HepG2 (cell line): Measurements from ENCODE around the gene FCGBP. TPM values are rescaled to one million over a fixed set of nuclear protein-coding genes. Genes with fewer than 3 reads are reported as not detected.
A peak's percentile ranks its signal among the peaks of the same experiment; 100 is the strongest.
"Not testable (repeated sequence)": the region's sequence is repeated elsewhere in the genome, so short reads cannot be mapped to it uniquely, and the experiment has no call there.

ENCODE experiments used
- BCL6 ChIP-seq: IDR thresholded peaks from 2 replicates; pipeline ENCODE4 v1.6.1; 2016; ENCODE audit warnings: missing genetic modification reagents, missing compliant biosample characterization
- ETV5 ChIP-seq: IDR thresholded peaks from 2 replicates; pipeline ENCODE4 v1.6.1; 2018; ENCODE audit warnings: missing biosample characterization, missing genetic modification reagents, inconsistent platforms, borderline replicate concordance
- FOSL2 ChIP-seq: sonication (generic); formaldehyde crosslinking; IDR thresholded peaks from 2 replicates; pipeline ENCODE4 v1.4.0; 2020; ENCODE audit warnings: missing genetic modification reagents
- NR2F6 ChIP-seq, 2 experiments: IDR thresholded peaks; 2 replicates each; pipeline ENCODE4 v1.6.1; 2016; ENCODE audit warnings: antibody characterized with exemption in 1 of 2, mild to moderate bottlenecking in 1 of 2
- SOX13 ChIP-seq, 3 experiments: fragments of 450-650 bp in 1 of 3; sonication (generic) in 1 of 3; formaldehyde crosslinking in 1 of 3; IDR thresholded peaks in 2 of 3; conservative IDR thresholded peaks in 1 of 3; 2 replicates each; pipeline versions ENCODE4 v1.5.0 to v1.6.1; 2016 to 2020; ENCODE audit warnings: antibody characterized with exemption in 1 of 3, mild to moderate bottlenecking in 1 of 3, missing compliant biosample characterization in 1 of 3, missing genetic modification reagents in 1 of 3, moderate library complexity in 1 of 3
- SOX5 ChIP-seq: IDR thresholded peaks from 2 replicates; pipeline ENCODE4 v1.6.1; 2016; ENCODE audit warnings: borderline replicate concordance
- polyA plus RNA-seq, 8 experiments: library from polyadenylated mRNA; depleted of rRNA in 3 of 8; stranded (reverse) in 7 of 8; unstranded in 1 of 8; fragments of >200 nt; fragmentation: Illumina TruSeq in 4 of 8; extraction: Trizol in 4 of 8; gene quantifications; 2 replicates each; pipeline versions ENCODE4 v1.2.1 to v1.2.3, GENCODE V29; 2011 to 2016; ENCODE audit warnings: low read depth in 4 of 8, missing spikeins in 1 of 8, mixed read lengths in 1 of 8; ENCODE audit not compliant: insufficient read depth in 1 of 8
- total RNA-seq, 5 experiments: library from RNA; depleted of rRNA; stranded (reverse); fragments of >200 nt; fragmentation: Illumina TruSeq; extraction: Trizol; gene quantifications; 2 replicates each; pipeline ENCODE4 v1.2.3, GENCODE V29; 2016; ENCODE audit warnings: low read depth in 1 of 5
- TF ChIP-seq, protein P1 (sequence below): IDR thresholded peaks from 2 replicates; pipeline ENCODE4 v1.6.1; 2016
- TF ChIP-seq, protein P2 (sequence below): IDR thresholded peaks from 2 replicates; pipeline ENCODE4 v1.4.0; 2020; ENCODE audit warnings: mild to moderate bottlenecking, missing genetic modification reagents
- TF ChIP-seq, protein P3 (sequence below): IDR thresholded peaks from 2 replicates; pipeline ENCODE4 v1.6.1; 2018; ENCODE audit warnings: missing genetic modification reagents, mild to moderate bottlenecking, missing compliant biosample characterization
- TF ChIP-seq, protein P4 (sequence below): sonication (generic); formaldehyde crosslinking; IDR thresholded peaks from 2 replicates; pipeline ENCODE4 v1.5.0; 2020; ENCODE audit warnings: missing genetic modification reagents
- TF ChIP-seq, protein P5 (sequence below): sonication (generic); formaldehyde crosslinking; IDR thresholded peaks from 2 replicates; pipeline ENCODE4 v1.4.0; 2020; ENCODE audit warnings: missing genetic modification reagents
- TF ChIP-seq, protein P6 (sequence below): IDR thresholded peaks from 2 replicates; pipeline ENCODE4 v1.6.1; 2016; ENCODE audit warnings: missing compliant biosample characterization, missing genetic modification reagents, borderline replicate concordance

The FCGBP gene
- total and polyA plus RNA-seq, 2 of the 13 experiments (the other 11 are each of a cell fraction or from before 2014, with no cell fraction given) = 1.3 to 7.0 TPM

DNA sequence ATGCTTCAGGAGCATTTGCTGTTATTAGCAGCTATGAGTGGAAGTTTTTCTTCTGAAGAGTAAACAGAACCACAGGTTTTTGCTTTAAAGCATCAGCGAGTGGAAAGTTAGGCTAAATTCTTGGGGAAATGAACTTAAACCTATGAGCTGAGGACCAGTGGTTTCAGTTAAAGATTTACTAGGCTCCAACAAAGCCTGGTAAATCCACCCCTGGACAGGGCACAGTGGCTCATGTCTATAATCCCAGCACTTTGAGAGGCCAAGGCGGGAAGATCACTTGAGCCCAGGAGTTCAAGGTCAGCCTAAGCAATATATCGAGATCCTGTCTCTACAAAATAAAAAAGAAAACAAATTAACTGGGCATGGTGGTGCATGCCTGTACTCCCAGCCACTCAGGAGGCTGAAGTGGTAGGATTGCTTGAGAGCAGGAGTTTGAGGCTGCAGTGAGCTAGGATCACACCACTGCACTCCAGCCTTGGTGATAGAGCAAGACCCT, 46.9 kb downstream of the FCGBP start (continued):
- TF ChIP-seq, protein P1, sequence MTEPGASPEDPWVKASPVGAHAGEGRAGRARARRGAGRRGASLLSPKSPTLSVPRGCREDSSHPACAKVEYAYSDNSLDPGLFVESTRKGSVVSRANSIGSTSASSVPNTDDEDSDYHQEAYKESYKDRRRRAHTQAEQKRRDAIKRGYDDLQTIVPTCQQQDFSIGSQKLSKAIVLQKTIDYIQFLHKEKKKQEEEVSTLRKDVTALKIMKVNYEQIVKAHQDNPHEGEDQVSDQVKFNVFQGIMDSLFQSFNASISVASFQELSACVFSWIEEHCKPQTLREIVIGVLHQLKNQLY (CRISPR knock-in tag) = 0 out of 2 replicates have a peak, but pooled peaks have one; percentile 25
- TF ChIP-seq, protein P2, sequence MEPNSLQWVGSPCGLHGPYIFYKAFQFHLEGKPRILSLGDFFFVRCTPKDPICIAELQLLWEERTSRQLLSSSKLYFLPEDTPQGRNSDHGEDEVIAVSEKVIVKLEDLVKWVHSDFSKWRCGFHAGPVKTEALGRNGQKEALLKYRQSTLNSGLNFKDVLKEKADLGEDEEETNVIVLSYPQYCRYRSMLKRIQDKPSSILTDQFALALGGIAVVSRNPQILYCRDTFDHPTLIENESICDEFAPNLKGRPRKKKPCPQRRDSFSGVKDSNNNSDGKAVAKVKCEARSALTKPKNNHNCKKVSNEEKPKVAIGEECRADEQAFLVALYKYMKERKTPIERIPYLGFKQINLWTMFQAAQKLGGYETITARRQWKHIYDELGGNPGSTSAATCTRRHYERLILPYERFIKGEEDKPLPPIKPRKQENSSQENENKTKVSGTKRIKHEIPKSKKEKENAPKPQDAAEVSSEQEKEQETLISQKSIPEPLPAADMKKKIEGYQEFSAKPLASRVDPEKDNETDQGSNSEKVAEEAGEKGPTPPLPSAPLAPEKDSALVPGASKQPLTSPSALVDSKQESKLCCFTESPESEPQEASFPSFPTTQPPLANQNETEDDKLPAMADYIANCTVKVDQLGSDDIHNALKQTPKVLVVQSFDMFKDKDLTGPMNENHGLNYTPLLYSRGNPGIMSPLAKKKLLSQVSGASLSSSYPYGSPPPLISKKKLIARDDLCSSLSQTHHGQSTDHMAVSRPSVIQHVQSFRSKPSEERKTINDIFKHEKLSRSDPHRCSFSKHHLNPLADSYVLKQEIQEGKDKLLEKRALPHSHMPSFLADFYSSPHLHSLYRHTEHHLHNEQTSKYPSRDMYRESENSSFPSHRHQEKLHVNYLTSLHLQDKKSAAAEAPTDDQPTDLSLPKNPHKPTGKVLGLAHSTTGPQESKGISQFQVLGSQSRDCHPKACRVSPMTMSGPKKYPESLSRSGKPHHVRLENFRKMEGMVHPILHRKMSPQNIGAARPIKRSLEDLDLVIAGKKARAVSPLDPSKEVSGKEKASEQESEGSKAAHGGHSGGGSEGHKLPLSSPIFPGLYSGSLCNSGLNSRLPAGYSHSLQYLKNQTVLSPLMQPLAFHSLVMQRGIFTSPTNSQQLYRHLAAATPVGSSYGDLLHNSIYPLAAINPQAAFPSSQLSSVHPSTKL (CRISPR knock-in tag) = peak; percentile 75
- TF ChIP-seq, protein P3, sequence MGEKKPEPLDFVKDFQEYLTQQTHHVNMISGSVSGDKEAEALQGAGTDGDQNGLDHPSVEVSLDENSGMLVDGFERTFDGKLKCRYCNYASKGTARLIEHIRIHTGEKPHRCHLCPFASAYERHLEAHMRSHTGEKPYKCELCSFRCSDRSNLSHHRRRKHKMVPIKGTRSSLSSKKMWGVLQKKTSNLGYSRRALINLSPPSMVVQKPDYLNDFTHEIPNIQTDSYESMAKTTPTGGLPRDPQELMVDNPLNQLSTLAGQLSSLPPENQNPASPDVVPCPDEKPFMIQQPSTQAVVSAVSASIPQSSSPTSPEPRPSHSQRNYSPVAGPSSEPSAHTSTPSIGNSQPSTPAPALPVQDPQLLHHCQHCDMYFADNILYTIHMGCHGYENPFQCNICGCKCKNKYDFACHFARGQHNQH (CRISPR knock-in tag) = peak; percentile 52; the same call in 1 of the 2 replicates
- not testable (repeated sequence) for TF ChIP-seq SOX13 (IDR thresholded peaks at IDR 0.05)
- TF ChIP-seq SOX13 (CRISPR knock-in tag; conservative IDR thresholded peaks at IDR 0.05 in 1 of 2, IDR thresholded peaks at IDR 0.05 in 1 of 2) (peak in 1 of 2 experiments; percentile 64; a peak in 1 of 4 replicates), FOSL2 (CRISPR knock-in tag) (peak; percentile 62), BCL6 (CRISPR knock-in tag) (peak; percentile 53), NR2F6 (IDR thresholded peaks at IDR 0.05) (0 out of 2 replicates have a peak, but pooled peaks have one; percentile 27), NR2F6 (CRISPR knock-in tag; IDR thresholded peaks at IDR 0.05) (peak; percentile 73), ETV5 (CRISPR knock-in tag) (peak; percentile 50; the same call in 1 of the 2 replicates), SOX5 (CRISPR knock-in tag) (peak; percentile 65; the same call in 1 of the 2 replicates)
- TF ChIP-seq, protein P4, sequence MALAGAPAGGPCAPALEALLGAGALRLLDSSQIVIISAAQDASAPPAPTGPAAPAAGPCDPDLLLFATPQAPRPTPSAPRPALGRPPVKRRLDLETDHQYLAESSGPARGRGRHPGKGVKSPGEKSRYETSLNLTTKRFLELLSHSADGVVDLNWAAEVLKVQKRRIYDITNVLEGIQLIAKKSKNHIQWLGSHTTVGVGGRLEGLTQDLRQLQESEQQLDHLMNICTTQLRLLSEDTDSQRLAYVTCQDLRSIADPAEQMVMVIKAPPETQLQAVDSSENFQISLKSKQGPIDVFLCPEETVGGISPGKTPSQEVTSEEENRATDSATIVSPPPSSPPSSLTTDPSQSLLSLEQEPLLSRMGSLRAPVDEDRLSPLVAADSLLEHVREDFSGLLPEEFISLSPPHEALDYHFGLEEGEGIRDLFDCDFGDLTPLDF (CRISPR knock-in tag) = peak; percentile 77
- TF ChIP-seq, protein P5, sequence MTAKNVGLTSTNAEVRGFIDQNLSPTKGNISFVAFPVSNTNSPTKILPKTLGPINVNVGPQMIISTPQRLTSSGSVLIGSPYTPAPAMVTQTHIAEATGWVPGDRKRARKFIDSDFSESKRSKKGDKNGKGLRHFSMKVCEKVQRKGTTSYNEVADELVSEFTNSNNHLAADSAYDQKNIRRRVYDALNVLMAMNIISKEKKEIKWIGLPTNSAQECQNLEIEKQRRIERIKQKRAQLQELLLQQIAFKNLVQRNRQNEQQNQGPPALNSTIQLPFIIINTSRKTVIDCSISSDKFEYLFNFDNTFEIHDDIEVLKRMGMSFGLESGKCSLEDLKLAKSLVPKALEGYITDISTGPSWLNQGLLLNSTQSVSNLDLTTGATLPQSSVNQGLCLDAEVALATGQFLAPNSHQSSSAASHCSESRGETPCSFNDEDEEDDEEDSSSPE = peak; percentile 77
- TF ChIP-seq, protein P6, sequence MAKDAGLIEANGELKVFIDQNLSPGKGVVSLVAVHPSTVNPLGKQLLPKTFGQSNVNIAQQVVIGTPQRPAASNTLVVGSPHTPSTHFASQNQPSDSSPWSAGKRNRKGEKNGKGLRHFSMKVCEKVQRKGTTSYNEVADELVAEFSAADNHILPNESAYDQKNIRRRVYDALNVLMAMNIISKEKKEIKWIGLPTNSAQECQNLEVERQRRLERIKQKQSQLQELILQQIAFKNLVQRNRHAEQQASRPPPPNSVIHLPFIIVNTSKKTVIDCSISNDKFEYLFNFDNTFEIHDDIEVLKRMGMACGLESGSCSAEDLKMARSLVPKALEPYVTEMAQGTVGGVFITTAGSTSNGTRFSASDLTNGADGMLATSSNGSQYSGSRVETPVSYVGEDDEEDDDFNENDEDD (CRISPR knock-in tag) = peak; percentile 74; the same call in 1 of the 2 replicates
